SK-N-SH (cell line): ENCODE measurements around the gene SIGLEC9. TPM values are rescaled to one million over a fixed set of nuclear protein-coding genes. Genes with fewer than 3 reads are reported as not detected.

Experiments used
- CTCF ChIA-PET: fragments of 300-600, 350-600 bp; formaldehyde crosslinking; extraction: SDS; loops from one replicate; lab custom pipeline; 2021; lab: Yijun Ruan, JAX
- POLR2A ChIA-PET: fragments of 350-600 bp; sonication (Branson Sonifier 250); formaldehyde crosslinking; extraction: SDS; loops from one replicate; lab custom pipeline; 2020; ENCODE audit warnings: antibody characterized with exemption, inconsistent platforms; lab: Yijun Ruan, JAX
- DNase-seq: peaks from one replicate; pipeline ENCODE4 v3.0.0; 2012
- H2AFZ ChIP-seq: fragments of 200-600 bp; sonication (generic); 2 replicates; pipeline ENCODE4 v1.8.1; 2016; ENCODE audit warnings: antibody characterized with exemption, mild to moderate bottlenecking, low read depth
- H3F3A ChIP-seq: fragments of 200-600 bp; sonication (generic); replicated peaks from 2 replicates; pipeline ENCODE3; 2016; ENCODE audit warnings: antibody characterized with exemption, mild to moderate bottlenecking; ENCODE audit not compliant: insufficient read depth
- H3K27ac ChIP-seq, 2 experiments: fragments of 200-500 bp in 1 of 2; fragments of 200-600 bp in 1 of 2; sonication (Bioruptor generic) in 1 of 2; sonication (generic), shearing (Covaris generic) in 1 of 2; 2 replicates each; pipeline versions ENCODE4 v1.5.1 to v1.6.1; 2014 to 2016; ENCODE audit warnings: low read depth in 2 of 2, inconsistent platforms in 1 of 2, low read length in 1 of 2, mild to moderate bottlenecking in 1 of 2, mixed read lengths in 1 of 2
- H3K27me3 ChIP-seq: fragments of 200-600 bp; sonication (generic), shearing (Covaris generic); 2 replicates; pipeline ENCODE4 v1.6.1; 2016; ENCODE audit warnings: mixed run types; ENCODE audit not compliant: insufficient read depth
- H3K36me3 ChIP-seq, 2 experiments: fragments of 200-500 bp in 1 of 2; fragments of 200-600 bp in 1 of 2; sonication (Bioruptor generic) in 1 of 2; sonication (generic) in 1 of 2; replicated peaks in 1 of 2; 2 replicates each; pipeline versions ENCODE3 to v1.5.1; 2014 to 2016; ENCODE audit warnings: low read length in 1 of 2, mild to moderate bottlenecking in 1 of 2; ENCODE audit not compliant: insufficient read depth in 2 of 2, control insufficient read depth in 1 of 2
- H3K4me1 ChIP-seq, 2 experiments: fragments of 200-500 bp in 1 of 2; fragments of 200-600 bp in 1 of 2; sonication (Bioruptor generic) in 1 of 2; sonication (generic), shearing (Covaris generic) in 1 of 2; 2 replicates each; pipeline versions ENCODE4 v1.5.1 to v1.6.1; 2014 to 2016; ENCODE audit warnings: low read depth in 1 of 2, low read length in 1 of 2, mixed run types in 1 of 2; ENCODE audit not compliant: insufficient read depth in 2 of 2, control insufficient read depth in 1 of 2
- H3K4me2 ChIP-seq: fragments of 200-600 bp; sonication (generic), shearing (Covaris generic); 2 replicates; pipeline ENCODE4 v1.6.1; 2017; ENCODE audit warnings: mixed run types
- H3K4me3 ChIP-seq, 2 experiments: fragments of 200-500 bp in 1 of 2; fragments of 200-600 bp in 1 of 2; sonication (Bioruptor generic) in 1 of 2; sonication (generic), shearing (Covaris generic) in 1 of 2; 2 replicates each; pipeline versions ENCODE4 v1.5.1 to v1.8.1; 2014 to 2016; ENCODE audit warnings: low read depth in 2 of 2, inconsistent platforms in 1 of 2, low read length in 1 of 2, mild to moderate bottlenecking in 1 of 2, mixed read lengths in 1 of 2, moderate library complexity in 1 of 2
- H3K79me2 ChIP-seq: fragments of 200-600 bp; sonication (generic); 2 replicates; pipeline ENCODE4 v1.8.1; 2017; ENCODE audit warnings: mild to moderate bottlenecking; ENCODE audit not compliant: insufficient read depth
- H3K9ac ChIP-seq: fragments of 200-600 bp; sonication (generic); 2 replicates; pipeline ENCODE4 v1.6.1; 2017; ENCODE audit warnings: mixed run types
- H3K9me2 ChIP-seq: fragments of 200-600 bp; sonication (generic); 2 replicates; pipeline ENCODE4 v1.6.1; 2017; ENCODE audit warnings: mixed run types
- H3K9me3 ChIP-seq: fragments of 200-600 bp; sonication (generic); 2 replicates; pipeline ENCODE4 v1.6.1; 2017; ENCODE audit warnings: mixed run types, mild to moderate bottlenecking, moderate library complexity
- H4K20me1 ChIP-seq: fragments of 200-600 bp; sonication (generic); 2 replicates; pipeline ENCODE4 v1.6.1; 2017; ENCODE audit warnings: mild to moderate bottlenecking, mixed run types; ENCODE audit not compliant: insufficient read depth
- CHD2 ChIP-seq: fragments of 150-350 bp; IDR thresholded peaks from 2 replicates; pipeline ENCODE4 v1.6.1; 2018; ENCODE audit warnings: low read length; ENCODE audit not compliant: partially characterized antibody
- ELF1 ChIP-seq: IDR thresholded peaks from 2 replicates; pipeline ENCODE4 v1.4.0; 2012
- EP300 ChIP-seq, 2 experiments: IDR thresholded peaks; 2 replicates each; pipeline versions ENCODE4 v1.4.0 to v1.6.1; 2012; ENCODE audit warnings: borderline replicate concordance in 1 of 2, low read depth in 1 of 2, low read length in 1 of 2
- EZH2phosphoT487 ChIP-seq: fragments of 200-600 bp; sonication (generic); IDR thresholded peaks from 2 replicates; pipeline ENCODE4 v1.6.1; 2017; ENCODE audit warnings: low read depth, mixed run types, mild to moderate bottlenecking, antibody characterized with exemption, moderate library complexity, borderline replicate concordance
- FOSL2 ChIP-seq: IDR thresholded peaks from 2 replicates; pipeline ENCODE4 v1.4.0; 2012; ENCODE audit warnings: low read depth, mild to moderate bottlenecking, moderate library complexity, borderline replicate concordance
- FOXJ3 ChIP-seq: sonication (generic); formaldehyde crosslinking; IDR thresholded peaks from 2 replicates; pipeline ENCODE4 v1.5.1; 2020; ENCODE audit warnings: mild to moderate bottlenecking, missing genetic modification reagents
- GATA2 ChIP-seq: sonication (generic); formaldehyde crosslinking; IDR thresholded peaks from 2 replicates; pipeline ENCODE4 v1.5.0; 2020; ENCODE audit warnings: mild to moderate bottlenecking, missing genetic modification reagents
- MEF2A ChIP-seq: IDR thresholded peaks from 2 replicates; pipeline ENCODE4 v1.4.0; 2012; ENCODE audit warnings: low read depth, borderline replicate concordance
- NFIC ChIP-seq: IDR thresholded peaks from 2 replicates; pipeline ENCODE4 v1.4.0; 2012; ENCODE audit warnings: borderline replicate concordance
- NRF1 ChIP-seq: IDR thresholded peaks from 2 replicates; pipeline ENCODE4 v1.6.1; 2012; ENCODE audit warnings: low read depth, mild to moderate bottlenecking, low read length
- RAD21 ChIP-seq: IDR thresholded peaks from 2 replicates; pipeline ENCODE4 v1.6.1; 2012; ENCODE audit warnings: mild to moderate bottlenecking, low read length
- RFX5 ChIP-seq: IDR thresholded peaks from 2 replicates; pipeline ENCODE4 v1.6.1; 2012; ENCODE audit warnings: mild to moderate bottlenecking, improper control_type of control experiment, low read length
- RXRA ChIP-seq: IDR thresholded peaks from 2 replicates; pipeline ENCODE4 v1.4.0; 2012; ENCODE audit warnings: low read depth, mild to moderate bottlenecking, borderline replicate concordance
- SIN3A ChIP-seq: IDR thresholded peaks from 2 replicates; pipeline ENCODE4 v1.6.1; 2012; ENCODE audit warnings: low read depth, mild to moderate bottlenecking, low read length, moderate library complexity, borderline replicate concordance
- USF2 ChIP-seq: fragments of 150-350 bp; IDR thresholded peaks from 2 replicates; pipeline ENCODE4 v1.6.1; 2017; ENCODE audit warnings: antibody characterized with exemption, low read length, low read depth, borderline replicate concordance
- YY1 ChIP-seq: IDR thresholded peaks from 2 replicates; pipeline ENCODE4 v1.4.0; 2012; ENCODE audit warnings: low read depth, mild to moderate bottlenecking
- WGBS: methylation state at CpG from one replicate; pipeline ENCODE4 v1.1.6; 2017; ENCODE audit warnings: low lambda C conversion rate; 5-methylcytosine and 5-hydroxymethylcytosine counted together
- polyA plus RNA-seq, 3 experiments: library from polyadenylated mRNA; depleted of rRNA; stranded (reverse); fragments of >200 nt; gene quantifications; 2 replicates each; pipeline ENCODE4 v1.2.3, GENCODE V29; 2012
- TF ChIP-seq, protein P1 (sequence below): IDR thresholded peaks from 2 replicates; pipeline ENCODE4 v1.4.0; 2012; ENCODE audit warnings: low read depth

SIGLEC9 gene
- polyA plus RNA-seq, 1 of the 3 experiments (the other 2 are of a cell fraction): not detected

- TF ChIP-seq USF2 (no peak), RXRA (no peak), FOSL2 (no peak)
Observed at GRCh38 chr19:51143486-51143885, 18.8 kb downstream of the SIGLEC9 start (continued).

DNA sequence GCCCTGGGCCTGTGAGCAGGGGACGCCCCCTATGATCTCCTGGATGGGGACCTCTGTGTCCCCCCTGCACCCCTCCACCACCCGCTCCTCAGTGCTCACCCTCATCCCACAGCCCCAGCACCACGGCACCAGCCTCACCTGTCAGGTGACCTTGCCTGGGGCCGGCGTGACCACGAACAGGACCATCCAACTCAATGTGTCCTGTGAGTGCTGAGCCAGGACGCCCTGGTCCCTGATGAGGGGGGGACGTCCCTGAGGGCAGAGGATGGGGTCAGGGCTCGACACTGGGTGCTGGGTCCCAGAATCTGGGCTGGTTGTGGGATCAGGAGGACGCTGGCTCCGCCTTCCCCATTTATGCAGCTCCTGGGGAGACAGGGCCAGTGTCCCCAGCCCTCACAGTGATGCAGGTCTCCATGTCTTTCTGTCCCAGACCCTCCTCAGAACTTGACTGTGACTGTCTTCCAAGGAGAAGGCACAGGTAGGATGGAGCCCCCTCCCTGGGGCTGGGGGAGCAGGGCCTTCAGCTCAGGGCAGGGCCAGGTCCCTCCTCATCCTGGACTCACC lies 19.9 kb downstream of the SIGLEC9 start:
- no peaks in the 10 kb centered on the region for H3K36me3 ChIP-seq
- WGBS: 0% methylated on average over 8 of the region's 11 CpGs
- no peak for TF ChIP-seq RAD21
- TF ChIP-seq FOSL2: no peak
- TF ChIP-seq, protein P1, sequence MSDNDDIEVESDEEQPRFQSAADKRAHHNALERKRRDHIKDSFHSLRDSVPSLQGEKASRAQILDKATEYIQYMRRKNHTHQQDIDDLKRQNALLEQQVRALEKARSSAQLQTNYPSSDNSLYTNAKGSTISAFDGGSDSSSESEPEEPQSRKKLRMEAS: no peak

DNA sequence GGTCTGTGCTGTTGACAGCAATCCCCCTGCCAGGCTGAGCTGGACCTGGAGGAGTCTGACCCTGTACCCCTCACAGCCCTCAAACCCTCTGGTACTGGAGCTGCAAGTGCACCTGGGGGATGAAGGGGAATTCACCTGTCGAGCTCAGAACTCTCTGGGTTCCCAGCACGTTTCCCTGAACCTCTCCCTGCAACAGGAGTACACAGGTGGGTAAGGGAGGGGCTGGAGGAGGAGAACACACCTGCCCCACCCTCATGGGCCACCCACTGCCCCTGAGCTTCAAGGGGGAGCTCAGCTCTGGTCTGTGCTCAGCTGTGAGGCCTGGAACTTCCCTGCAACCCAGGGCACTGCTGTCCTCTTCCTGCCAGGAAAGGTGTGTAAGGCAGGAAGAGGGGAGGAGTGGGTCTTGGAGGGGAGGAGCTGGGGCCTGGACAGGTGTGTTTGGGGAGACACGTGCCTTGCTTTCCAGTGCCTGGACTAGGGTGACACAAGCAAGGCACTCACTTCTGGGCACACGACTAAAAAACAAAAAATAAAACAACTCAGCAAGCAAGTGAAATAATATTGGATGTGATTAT lies 21.3 kb downstream of the SIGLEC9 start:
- Histone ChIP-seq H3K9ac (no peak overlapping the region), H3K9me2 (no peaks in the 10 kb centered on the region), H3K79me2 (no peaks in the 10 kb centered on the region), H3K4me3 (no peak overlapping the region), H3K4me2 (no peak overlapping the region), H3F3A (no peaks in the 10 kb centered on the region), H3K27ac (no peak overlapping the region), H3K9me3 (no peaks in the 10 kb centered on the region), H3K36me3 (no peaks in the 10 kb centered on the region), H3K4me1 (no peaks in the 10 kb centered on the region), H3K27me3 (peaks cover 36% of the 10 kb centered on the region), H2AFZ (no peak overlapping the region), H4K20me1 (no peaks in the 10 kb centered on the region)
- ChIA-PET CTCF (interaction anchor here (2.2 kb wide), 1 partner anchor 10 kb away, joined by 5 read pairs; no protein-coding TSS in a partner anchor), POLR2A (no interaction called here)
- WGBS: 2% methylated on average over 2 of the region's 4 CpGs
- no peak for DNase-seq
- TF ChIP-seq GATA2 (CRISPR knock-in tag) (no peak), FOSL2 (no peak), RAD21 (no peak), CHD2 (no peak), MEF2A (no peak), EP300 (IDR thresholded peaks at IDR 0.05; ENCODE audit: borderline replicate concordance in 1 of 2, low read depth in 1 of 2, low read length in 1 of 2) (no peak), USF2 (no peak), EZH2phosphoT487 (no peak), FOXJ3 (CRISPR knock-in tag) (no peak), SIN3A (no peak), NRF1 (no peak), RFX5 (no peak), YY1 (no peak), ELF1 (no peak), NFIC (no peak)

More for the DNA sequence above, 19.9 kb downstream of the SIGLEC9 start:
- Histone ChIP-seq H3K4me3 (no peak overlapping the region), H3K4me1 (no peaks in the 10 kb centered on the region), H2AFZ (no peak overlapping the region), H3K9ac (no peak overlapping the region), H3K27me3 (peaks cover 50% of the 10 kb centered on the region), H3K4me2 (no peak overlapping the region), H3K9me3 (no peaks in the 10 kb centered on the region), H3F3A (no peaks in the 10 kb centered on the region), H3K9me2 (no peaks in the 10 kb centered on the region), H3K27ac (no peak overlapping the region), H4K20me1 (no peaks in the 10 kb centered on the region), H3K79me2 (no peaks in the 10 kb centered on the region)
- ChIA-PET CTCF (no interaction called here), POLR2A (no interaction called here)
- no peak for DNase-seq
